Stimulated activated CD8-positive, alpha-beta memory T cell treated with anti-CD3 and anti-CD28 coated beads, Interleukin-15, amount 100 ng/mL, for 24 hours (primary cell): Measurements from ENCODE around the gene ME2.
"Not testable (repeated sequence)": the region's sequence is repeated elsewhere in the genome, so short reads cannot be mapped to it uniquely, and the experiment has no call there.

ENCODE experiments used
- DNase-seq: peaks from one replicate; pipeline ENCODE4 v3.0.0-alpha.2; 2020; ENCODE audit warnings: low read depth

ME2 gene

DNA sequence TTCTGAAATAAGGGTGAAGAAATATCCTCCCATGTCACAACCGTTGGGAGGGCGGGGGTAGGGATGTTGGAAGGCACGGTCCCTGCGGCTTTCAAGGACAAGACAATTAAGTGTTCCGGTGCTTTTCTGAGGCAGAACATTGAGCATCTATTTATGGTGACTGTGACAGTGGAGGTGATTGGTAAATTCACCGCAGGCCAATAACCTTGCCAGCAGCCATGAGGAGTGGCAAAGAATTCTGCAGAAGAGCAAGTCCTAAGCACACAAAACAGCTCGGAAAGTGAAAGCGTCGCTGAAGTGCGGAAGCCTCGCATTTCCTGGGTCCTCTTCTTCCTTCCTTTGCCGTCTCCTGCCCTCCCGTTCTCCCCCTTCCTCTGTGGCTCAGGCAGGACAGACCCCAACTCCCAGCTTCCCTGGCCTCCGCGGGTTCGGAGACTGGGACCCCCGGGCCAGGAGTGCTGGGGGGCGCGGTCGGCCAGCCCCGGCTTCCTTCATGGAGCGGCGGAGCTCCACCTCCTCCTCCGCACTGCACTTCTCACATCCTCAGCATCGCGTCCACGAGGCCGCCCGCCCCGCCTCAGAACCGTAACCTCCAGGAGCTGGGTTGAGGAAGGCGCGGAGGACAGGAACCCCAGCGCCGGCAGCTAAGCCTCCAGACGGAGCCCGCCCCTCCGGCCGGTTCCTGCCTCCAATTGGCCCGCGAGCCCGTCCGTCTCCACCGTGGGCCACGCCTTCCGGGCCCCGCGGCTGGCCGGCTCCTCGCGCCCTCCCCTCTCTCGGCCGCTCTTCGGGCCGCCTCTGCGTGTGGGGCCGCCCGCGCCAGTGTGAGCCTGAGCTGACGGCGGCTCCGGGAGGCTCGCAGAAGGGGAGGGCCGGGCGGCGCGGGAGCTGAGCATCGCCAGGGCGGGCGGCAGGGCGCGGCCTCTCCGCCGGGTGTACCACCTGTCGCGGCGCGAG lies at the start of gene ME2:
Gene ME2 (plus strand): TSS at position 774 of the 957 bp plus-strand sequence. CDS start 16,703 bp downstream, outside the sequence.
- DNase-seq = peak; percentile 88

- DNase-seq = no peak
Measured at GRCh38 chr18:50829644-50830043, 49.3 kb upstream of the ME2 start.

GRCh38 chr18:50830544-50830943 lies 48.4 kb upstream of the ME2 start:
- no peak for DNase-seq

DNA sequence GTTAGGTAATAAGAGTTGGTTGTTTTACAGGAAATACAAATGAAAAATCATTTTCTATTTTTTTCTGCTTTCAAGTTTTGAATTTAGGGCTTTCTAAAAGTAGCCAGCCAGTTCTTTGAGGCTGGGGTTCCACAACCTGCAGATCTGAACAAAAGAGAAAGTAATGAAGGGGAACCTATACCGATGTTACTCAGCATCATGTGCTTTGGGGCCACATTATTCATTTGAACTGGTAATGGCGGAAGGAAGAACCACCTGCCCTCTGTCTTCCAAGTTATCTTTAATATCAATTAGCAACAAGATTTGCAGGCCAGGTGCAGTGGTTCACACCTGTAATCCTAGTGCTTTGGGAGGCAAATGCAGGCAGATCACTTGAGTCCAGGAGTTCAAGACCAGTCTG lies 46.2 kb upstream of the ME2 start:
- DNase-seq = no peak

DNA sequence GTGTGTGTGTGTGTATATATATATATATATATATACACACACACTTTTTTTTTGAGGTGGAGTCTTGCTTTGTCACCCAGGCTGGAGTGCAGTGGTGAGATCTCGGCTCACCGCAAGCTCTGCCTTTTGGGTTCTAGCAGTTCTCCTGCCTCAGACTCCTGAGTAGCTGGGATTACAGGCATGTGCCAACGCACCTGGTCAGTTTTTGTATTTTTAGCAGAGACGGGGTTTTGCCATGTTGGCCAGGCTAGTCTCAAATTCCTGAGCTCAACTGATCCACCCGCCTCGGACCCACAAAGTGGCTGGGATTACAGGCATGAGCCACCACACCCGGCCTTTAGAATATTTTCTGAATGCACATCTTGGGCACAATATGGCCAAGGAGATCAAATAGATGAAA lies 45.4 kb upstream of the ME2 start:
- DNase-seq = not testable (repeated sequence)

GRCh38 chr18:50836521-50836957 lies 42.4 kb upstream of the ME2 start:
- DNase-seq = no peak

DNA sequence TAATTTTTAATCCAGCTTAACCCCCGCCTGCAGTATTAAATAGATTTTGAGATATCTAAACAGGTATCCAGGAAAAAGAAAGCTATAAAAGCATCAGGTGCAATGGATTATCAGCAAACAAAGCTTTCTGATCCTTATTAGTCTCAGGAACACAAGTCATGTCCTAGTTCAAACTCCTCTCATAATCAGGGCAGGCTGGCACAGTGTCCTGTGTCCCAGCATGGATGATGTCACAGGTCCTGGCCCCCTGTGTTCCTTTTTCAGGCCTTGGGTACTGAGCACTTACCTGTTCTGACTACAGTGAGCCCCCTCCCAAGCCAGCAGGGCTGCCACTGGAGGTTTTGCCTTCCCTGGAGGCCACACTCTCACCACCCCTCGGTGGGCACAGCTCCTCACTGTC lies 39.6 kb upstream of the ME2 start:
- no peak for DNase-seq

DNA sequence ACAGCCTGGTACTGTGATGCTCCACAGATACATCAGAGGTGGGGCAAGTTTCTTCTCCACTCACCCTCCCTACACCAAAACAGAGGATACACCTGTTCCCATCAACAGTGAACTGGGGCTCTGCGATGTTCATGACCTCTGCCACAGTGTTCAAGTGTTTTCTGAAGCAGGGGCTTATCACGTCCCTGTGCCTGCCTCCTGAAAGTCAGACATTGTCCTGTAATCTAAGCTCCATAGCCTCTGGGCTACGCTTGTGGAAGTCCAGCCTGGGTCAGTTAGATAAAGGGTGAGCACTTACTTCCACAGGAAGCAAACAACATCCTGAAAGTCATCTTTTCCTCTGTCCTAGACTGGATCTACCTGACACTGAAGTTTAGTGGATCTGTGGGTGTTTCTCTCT lies 38.9 kb upstream of the ME2 start:
- no peak for DNase-seq

DNA sequence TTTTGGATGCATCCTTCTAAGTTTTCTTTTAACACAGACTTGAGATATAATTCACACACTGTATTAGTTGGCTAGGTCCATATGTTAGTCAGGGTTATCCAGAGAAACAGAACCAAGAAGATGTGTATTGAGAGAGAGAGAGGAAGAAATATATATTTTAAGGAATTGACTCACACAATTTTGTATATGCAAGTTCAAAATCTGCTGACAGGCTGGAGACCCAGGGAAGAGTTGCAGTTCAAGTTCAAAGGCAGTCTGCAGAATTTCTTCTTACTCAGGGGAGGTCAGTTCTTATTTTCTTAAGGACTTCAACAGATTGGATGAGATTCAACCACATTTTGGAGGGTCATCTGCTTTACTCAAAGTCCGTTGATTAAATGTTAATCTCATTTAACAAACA lies 36.1 kb upstream of the ME2 start:
- no peak for DNase-seq

DNA sequence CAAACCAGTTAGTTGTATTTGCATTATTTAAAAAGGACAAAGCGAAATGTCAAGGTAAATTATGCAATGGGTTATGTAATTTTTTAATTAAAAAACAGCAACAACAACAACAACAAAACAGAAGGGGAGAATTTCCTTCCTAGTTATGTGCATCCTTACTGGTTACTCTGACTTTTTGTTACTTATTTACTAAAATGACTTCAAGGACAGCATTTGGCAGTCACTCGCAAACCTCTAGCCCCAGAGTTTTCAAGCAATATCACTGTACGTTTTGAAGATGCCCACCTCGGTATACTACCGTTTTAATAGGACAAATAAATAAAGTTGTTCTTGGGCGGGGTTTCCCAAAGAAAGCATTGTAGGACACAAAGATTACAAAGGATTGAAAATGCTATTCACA lies 34.4 kb upstream of the ME2 start:
- DNase-seq = no peak

DNA sequence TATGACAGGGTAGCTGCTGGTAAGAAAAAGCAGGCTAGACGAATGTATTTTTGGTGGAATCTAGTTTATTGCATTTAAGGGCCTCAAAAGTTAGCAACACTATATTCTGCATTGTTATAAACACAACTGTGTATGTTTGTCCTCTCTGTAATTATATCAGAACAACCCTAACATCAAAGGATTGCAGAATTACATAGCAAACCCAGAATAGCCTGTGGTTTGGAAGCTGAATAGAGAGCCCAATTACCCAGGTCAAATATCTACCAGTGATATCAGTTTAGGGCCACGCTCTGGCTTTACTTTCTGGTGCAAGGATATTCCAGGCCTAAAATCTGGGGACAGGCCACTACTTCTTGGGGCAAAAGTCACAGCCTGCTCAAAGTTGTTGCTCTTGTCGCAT lies 34.0 kb upstream of the ME2 start:
- no peak for DNase-seq

DNA sequence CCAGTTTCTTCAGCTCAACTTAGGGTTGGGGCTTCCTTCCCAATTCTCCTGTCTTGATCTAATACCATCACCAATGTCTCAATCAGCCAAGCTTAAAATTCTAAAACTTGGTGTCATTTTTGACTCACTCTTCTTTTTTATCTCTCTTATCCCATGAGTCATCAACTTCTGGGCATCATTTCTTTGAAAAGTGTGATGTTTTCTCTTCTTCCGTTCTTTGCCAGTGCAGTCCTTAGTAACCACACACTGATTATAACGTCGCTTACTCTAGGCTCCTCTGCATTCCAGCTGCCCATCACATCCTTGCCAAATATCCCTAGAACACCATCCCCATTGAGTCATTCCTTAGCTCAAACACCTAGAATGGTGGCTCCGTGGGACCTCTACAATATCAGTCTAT lies 31.7 kb upstream of the ME2 start:
- no peak for DNase-seq

GRCh38 chr18:50848061-50848551 lies 30.8 kb upstream of the ME2 start:
- DNase-seq = no peak

- DNase-seq = no peak
Measured at GRCh38 chr18:50848991-50849390, 29.9 kb upstream of the ME2 start.

DNA sequence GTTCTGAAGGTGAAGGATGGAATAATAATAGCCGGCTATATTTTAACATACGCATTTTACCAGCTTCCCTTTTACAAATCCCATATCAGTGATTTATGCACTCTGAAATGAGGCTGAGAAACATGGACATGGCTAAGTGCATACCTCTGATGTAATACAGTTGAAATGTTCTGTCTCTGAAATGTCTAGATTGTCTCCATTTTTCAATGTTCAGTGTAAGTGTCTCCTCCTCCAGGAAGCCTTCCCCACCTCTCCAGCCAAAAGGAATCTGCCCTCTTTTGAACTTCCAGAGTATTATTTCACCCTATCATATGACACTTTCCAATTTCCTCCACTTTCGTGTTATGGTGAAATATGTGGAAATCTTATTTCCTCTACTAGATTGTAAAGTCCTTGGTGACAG lies 29.5 kb upstream of the ME2 start:
- no peak for DNase-seq

DNA sequence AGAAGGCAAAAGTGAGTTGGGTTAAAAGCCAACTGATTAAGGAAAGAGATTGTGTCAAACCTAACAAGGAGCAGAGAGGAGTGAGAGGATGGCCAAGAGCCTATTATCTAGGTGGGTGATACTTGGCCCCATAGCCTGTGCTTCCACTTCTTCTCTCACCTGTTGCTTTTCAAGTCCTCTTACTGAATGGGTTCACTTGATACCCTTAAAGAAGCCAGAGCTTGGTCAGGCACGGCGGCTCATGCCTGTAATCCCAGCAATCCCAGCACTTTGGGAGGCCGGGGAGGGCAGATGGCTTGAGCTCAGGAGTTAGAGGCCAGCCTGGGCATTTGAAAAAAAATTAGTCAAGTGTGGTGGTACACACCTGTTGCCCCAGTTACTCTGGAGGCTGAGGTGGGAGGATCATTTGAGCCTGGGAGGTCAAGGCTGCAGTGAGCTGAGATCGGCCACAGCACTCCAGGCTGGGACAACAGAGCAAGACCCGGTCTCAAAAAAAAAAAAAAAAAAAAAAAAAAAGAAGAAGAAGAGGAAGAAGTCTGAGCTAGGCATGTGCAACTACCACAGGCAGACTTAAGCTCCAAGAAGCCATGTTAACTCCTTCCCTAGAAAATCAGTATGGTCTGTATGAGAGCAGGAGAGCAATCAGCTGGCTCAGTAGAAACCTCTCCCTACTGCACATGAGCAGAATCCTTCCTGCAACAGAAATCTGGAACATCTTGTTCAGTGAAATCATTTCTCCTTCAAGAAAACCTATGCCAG lies 28.4 kb upstream of the ME2 start:
- no peak for DNase-seq

GRCh38 chr18:50853863-50854271 lies 25.1 kb upstream of the ME2 start:
- no peak for DNase-seq

DNA sequence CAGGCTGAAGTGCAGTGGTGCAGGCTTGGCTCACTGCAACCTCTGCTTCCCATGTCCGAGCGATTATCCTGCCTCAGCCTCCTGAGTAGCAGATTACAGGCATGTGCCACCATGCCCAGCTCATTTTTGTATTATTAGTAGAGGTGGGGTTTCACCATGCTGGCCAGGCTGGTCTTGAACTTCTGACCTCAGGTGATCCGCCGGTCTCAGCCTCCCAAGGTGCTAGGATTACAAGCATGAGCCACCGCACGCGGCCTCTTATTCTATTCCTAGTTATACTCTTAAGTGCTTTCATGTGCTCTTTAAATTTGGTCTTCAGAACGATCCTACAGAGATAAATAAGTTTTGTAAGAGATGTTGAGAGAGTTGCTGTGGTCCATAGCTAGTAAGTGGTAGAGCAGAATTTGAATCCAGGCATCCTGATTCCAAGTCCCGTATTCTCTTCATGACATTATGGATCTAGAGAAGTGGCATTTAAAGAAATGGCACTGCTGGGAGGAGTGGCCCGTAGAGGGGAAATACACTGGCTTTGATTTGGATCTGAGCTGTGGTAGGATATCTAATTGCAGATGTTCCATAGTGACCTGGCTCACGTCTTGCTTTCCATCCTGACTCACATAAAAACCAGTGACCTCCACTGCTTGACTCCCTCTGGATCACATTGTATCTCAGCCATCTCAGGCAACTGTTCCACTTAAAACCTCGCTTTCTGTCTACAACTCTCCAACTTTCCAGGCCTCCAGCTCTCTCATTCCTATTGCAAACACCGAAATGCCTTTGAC lies 22.8 kb upstream of the ME2 start:
- no peak for DNase-seq

GRCh38 chr18:50857166-50857565 lies 21.8 kb upstream of the ME2 start:
- not testable (repeated sequence) for DNase-seq

- no peak for DNase-seq
Measured at GRCh38 chr18:50857694-50858093, 21.2 kb upstream of the ME2 start.

DNA sequence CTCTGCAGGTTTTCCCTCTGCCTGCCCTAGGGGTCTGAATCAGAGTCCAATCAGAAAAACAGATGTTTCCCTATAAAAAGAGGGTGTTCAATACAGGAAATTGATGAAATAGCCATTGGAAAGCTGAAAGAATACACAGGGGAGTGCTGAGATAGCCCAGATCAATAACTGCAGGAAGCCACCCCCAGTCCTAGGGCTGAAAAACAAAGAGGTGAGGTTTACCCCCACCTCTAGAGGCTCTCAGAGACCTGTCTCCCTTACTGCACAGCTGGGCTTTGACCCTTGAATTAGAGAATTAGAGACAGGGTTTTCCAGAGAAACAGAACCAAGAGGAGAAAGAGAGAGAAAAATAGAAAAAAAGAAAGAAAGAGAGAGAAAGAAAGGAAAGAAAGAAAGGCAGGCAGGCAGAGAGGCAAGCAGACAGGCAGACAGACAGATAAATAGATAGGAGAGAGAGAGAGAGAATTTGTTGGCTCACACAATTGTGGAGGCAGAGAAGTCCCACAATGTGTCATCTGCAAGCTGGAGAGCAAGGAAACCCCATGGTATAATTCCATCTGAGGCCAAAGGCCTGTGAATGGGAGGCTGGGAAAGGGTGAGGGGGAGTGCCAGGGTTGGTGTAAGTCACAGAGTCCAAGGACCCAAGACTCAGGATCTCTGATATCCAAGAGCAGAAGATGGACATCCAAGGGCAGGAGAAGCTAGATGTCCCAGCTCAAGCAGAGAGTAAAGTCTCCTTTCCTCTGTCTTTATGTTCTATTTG lies 18.9 kb upstream of the ME2 start:
- DNase-seq = no peak
